HAP-1 (cell line): ENCODE results near the gene MIDN.

ENCODE experiments used
- DNase-seq, 2 experiments: peaks; one replicate each; pipeline ENCODE4 v3.0.0-alpha.2; 2016 to 2020; ENCODE audit warnings: low spot score in 2 of 2
- H3K27me3 ChIP-seq: fragments of 250-450 bp; sonication (Bioruptor Pico); 2 replicates; pipeline ENCODE4 v1.5.1; 2020; ENCODE audit warnings: low read depth, mild to moderate bottlenecking, moderate library complexity
- H3K36me3 ChIP-seq: fragments of 250-450 bp; sonication (Bioruptor Pico); replicated peaks from 2 replicates; pipeline ENCODE4 v1.5.1; 2020; ENCODE audit warnings: mild to moderate bottlenecking
- H3K4me1 ChIP-seq: fragments of 250-450 bp; sonication (Bioruptor Pico); 2 replicates; pipeline ENCODE4 v1.5.1; 2020; ENCODE audit warnings: mild to moderate bottlenecking
- H3K4me3 ChIP-seq: fragments of 250-450 bp; sonication (Bioruptor Pico); 2 replicates; pipeline ENCODE4 v1.5.1; 2020; ENCODE audit warnings: mild to moderate bottlenecking, moderate library complexity
- H3K9me3 ChIP-seq: fragments of 250-450 bp; sonication (Bioruptor Pico); 2 replicates; pipeline ENCODE4 v1.5.1; 2020; ENCODE audit warnings: mild to moderate bottlenecking, moderate library complexity
- in situ Hi-C: fragments of 300-500 bp; cut with MboI; formaldehyde crosslinking; loops from 3 replicates; pipeline ENCODE4 v1.14.3; 2020; ENCODE audit warnings: low sequenced_read_pairs, inconsistent platforms, mixed read lengths

MIDN gene

DNA sequence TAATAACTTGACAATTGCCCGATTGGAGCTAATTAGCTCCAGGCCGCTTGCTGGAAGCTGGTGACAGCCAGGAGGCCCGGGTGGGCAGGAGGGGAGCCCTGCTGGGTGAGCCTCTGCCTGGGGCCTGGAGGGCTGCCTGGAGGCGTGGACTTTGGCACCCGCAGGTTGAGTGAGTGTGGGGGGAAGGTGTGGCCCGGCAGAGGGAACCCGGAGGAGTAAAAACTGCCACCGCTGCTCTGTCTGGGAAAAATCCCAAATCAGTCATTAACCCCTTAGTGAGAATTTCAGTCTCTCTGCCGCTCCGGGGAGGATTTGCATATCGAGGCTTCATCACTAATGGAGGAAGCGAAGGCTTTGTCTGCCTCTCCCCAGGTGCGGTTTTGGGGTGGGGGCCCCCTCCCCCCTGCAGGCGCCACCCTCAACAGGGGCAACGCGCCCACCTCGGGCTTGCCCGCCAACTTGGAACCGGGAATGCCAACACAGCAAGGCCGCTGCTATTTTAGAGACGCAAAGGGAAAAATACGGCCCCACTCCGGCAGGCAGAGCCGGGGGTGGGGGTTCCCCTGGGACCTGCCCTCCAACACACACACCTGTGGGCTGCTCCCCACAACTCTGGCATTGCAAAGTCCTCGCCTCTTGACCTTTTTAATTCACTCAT is 43.5 kb downstream of the MIDN start:
- H3K9me3 ChIP-seq: no peaks in the 10 kb centered on the region
- in situ Hi-C loops: no loop called here
- H3K4me1 ChIP-seq: peaks cover 10% of the 10 kb centered on the region; the same call in 1 of the 2 replicates
- no peaks in the 10 kb centered on the region for H3K36me3 ChIP-seq
- no peaks in the 10 kb centered on the region for H3K27me3 ChIP-seq
- no peak overlapping the region for H3K4me3 ChIP-seq
- no peak for DNase-seq

DNA sequence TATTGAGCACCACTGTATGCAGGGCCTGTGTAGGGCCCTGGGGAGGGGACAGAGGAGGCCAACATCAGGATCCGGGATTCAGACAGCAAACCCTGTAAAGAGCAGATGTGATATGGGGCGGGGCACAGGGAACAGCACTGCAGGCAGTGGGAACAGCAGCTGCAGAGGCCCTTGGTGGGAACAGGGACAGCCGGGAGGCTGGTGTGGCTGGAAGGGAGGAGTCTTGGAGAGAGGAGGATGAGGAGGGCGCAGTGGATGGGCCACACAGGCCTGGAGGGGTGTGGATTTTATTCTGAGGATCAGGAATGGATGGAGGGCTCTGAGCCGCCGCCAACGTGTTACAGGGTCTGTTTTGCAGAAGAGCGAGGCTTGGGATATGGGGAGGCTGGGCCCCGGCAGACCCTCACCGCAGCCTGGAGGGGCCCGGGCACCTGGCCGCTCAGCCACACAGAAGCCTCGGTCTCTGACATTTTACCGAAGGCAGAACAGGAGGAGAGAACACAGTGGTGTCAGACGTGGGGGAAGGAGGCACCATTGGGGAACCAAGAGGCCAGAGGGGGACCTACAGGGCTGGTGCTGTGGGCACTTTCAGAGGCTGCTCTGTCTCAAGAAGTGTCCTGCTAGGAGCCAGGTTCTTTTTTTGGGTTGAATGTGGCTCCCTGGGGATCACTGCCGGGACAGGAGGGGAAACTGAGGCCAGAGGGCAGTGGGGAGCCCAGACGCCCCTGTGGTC is 44.2 kb downstream of the MIDN start:
- H3K27me3 ChIP-seq: no peaks in the 10 kb centered on the region
- no peak overlapping the region for H3K4me3 ChIP-seq
- no peak for DNase-seq
- peaks cover 4% of the 10 kb centered on the region; the same call in 1 of the 2 replicates for H3K4me1 ChIP-seq
- no peaks in the 10 kb centered on the region for H3K36me3 ChIP-seq
- in situ Hi-C loops: no loop called here
- no peaks in the 10 kb centered on the region for H3K9me3 ChIP-seq

DNA sequence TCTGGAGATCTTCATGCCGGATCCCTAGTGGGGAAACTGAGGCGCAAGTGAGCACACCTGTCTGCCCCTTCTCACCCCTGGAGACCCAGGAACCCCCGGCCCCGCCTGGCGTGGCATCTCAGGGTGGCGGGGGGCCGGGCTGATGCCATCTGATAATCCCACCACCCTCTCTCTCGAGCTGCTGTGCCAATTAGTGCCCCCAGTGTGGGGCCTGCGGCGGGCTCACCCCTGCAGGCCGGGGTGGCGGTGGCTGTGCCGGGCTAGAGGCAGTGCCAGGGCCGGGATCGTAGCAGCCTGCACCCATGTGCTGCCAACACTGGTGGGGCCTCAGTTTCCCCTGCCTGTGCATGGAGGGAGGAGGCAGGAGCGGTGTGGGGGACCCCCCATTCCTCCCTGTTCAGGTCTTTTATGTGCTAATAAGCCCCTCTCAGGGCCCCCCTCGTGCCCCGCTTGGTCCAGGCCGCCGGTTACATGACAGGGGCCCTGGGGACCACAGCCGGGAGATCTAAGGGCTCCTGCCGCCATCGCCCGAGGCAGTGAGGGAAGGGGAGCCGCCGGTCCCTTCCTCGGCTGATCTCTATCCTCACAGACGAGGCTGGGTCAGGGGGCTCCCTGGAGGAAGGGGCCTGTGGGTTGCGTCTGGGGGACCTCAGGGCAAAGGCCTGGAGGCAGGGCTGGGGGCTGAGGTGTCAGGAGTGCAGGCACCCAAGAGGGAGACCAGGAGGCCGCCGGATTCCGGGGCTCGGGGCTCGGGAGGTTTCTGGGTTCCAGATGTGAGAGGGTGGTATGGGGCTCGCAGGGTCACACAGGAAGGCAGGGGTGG is 45.6 kb downstream of the MIDN start:
- Histone ChIP-seq H3K9me3 (no peaks in the 10 kb centered on the region), H3K4me1 (peaks cover 4% of the 10 kb centered on the region; the same call in 1 of the 2 replicates), H3K4me3 (no peak overlapping the region), H3K36me3 (no peaks in the 10 kb centered on the region; the same call in 1 of the 2 replicates), H3K27me3 (no peaks in the 10 kb centered on the region)
- in situ Hi-C loops: no loop called here
- DNase-seq: no peak

DNA sequence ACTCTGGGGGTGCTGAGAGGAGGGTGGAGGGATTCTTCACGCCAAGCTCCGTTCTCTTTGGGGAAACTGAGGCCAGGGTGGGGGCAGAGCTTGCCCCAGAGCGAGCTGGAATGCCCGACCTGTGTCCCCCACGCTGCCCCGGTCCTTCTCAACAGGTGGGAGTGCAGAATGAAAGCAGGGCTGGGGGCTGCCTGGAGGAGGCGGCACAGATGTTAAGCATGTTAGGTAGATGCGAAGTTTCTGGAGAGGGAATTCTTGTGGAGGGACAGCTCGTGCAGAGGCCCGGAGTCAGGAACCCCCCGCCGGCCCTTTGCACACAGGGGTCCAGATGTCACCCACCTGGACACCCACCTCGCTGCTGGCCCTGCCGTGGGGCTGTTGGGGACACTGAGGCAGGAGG is 46.3 kb downstream of the MIDN start:
- H3K9me3 ChIP-seq: no peaks in the 10 kb centered on the region
- DNase-seq: no peak

DNA sequence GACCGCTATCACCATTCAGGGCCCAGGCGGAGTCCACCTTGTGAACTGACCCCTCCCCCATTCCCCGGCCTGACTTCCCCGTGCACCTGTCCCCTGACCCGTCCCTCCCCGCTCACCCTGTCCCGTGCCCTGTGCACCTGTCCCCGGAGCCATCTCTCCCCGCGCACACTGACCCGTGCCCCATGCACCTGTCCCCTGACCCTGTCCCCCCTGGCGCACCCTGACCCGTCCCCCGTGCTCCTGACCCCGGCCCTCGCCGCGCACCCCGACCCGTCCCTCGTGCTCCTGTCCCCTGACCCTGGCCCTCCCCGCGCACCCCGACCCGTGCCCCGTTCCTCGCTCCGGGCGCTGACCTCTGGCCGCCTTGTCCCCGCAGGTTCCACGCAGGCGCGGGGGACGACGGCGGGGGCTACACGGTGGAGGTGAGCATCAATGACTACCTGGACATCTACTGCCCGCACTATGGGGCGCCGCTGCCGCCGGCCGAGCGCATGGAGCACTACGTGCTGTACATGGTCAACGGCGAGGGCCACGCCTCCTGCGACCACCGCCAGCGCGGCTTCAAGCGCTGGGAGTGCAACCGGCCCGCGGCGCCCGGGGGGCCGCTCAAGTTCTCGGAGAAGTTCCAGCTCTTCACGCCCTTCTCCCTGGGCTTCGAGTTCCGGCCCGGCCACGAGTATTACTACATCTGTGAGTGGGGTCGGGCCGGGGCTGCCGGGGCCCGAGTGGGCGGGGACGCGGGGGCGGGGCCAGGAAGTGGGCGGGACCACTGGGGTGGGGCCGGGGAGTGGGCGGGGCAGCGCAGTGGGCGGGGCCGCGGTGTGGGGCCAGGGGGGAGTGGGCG is 47.0 kb downstream of the MIDN start:
- Histone ChIP-seq H3K27me3 (no peaks in the 10 kb centered on the region), H3K36me3 (no peaks in the 10 kb centered on the region; the same call in 1 of the 2 replicates), H3K9me3 (no peaks in the 10 kb centered on the region), H3K4me1 (peaks cover 4% of the 10 kb centered on the region; the same call in 1 of the 2 replicates), H3K4me3 (no peak overlapping the region)
- in situ Hi-C loops: no loop called here
- DNase-seq: peak in 1 of 2 experiments; percentile 72

More for the DNA sequence above, 46.3 kb downstream of the MIDN start:
- Histone ChIP-seq H3K4me3 (no peak overlapping the region), H3K36me3 (no peaks in the 10 kb centered on the region; the same call in 1 of the 2 replicates), H3K27me3 (no peaks in the 10 kb centered on the region), H3K4me1 (peaks cover 4% of the 10 kb centered on the region; the same call in 1 of the 2 replicates)
- in situ Hi-C loops: no loop called here

DNA sequence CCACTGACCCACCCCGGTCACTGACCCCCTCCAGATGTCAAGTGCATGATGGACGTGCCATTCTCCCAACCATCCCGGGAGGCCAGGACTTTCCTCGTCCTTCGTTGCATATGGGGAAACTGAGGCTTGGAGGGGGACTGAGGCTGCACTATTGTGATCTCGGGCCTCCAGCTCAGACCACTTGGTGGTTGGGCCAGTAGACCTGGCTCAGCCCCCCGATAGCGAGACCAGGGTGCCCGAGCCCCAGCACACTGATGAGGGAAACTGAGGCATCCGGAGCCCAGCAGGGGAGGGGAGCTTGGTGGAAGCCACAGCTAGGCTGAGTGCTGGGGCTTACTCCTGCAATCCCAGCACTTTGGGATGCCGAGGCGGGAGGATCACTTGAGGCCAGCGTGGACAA is 47.7 kb downstream of the MIDN start:
- Histone ChIP-seq H3K4me3 (no peak overlapping the region), H3K4me1 (peaks cover 4% of the 10 kb centered on the region; the same call in 1 of the 2 replicates), H3K27me3 (no peaks in the 10 kb centered on the region), H3K36me3 (no peaks in the 10 kb centered on the region; the same call in 1 of the 2 replicates), H3K9me3 (no peaks in the 10 kb centered on the region)
- in situ Hi-C loops: no loop called here
- no peak for DNase-seq

DNA sequence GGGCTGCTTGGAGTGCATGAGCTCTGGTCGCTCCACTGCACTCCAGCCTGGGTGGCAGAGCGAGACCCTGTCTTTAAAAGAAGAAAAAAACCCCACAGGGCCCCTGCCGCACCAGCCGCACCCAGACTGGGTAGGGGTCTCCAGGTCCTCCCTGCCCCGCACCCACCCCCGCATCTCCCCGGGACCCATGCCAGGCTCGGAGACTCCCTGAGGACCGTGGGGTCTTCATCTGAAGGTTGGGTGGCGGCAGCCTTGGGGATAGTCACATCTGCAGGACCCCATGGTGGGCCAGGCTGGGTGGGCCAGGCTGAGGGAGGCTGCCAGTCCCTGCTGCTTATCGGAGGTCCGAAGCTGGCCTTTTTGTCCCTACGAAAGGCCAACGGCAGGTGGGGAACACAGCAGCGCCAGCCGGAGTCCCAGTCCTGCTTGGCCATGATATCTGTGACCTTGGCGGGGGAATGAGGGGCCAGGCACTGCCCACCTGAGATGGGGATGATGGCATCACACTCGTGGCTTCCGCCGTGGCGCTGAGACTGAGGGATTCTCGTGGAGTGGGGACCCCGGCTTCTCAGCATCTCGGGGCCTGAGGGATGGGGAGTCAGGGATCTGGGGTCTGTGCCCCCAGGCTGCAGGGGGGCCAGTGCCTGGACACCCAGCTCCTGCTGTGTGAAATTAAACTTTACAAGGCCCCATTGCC is 48.3 kb downstream of the MIDN start:
- no peaks in the 10 kb centered on the region for H3K27me3 ChIP-seq
- peaks cover 4% of the 10 kb centered on the region; the same call in 1 of the 2 replicates for H3K4me1 ChIP-seq
- DNase-seq: no peak
- in situ Hi-C loops: no loop called here
- H3K4me3 ChIP-seq: no peak overlapping the region
- no peaks in the 10 kb centered on the region for H3K9me3 ChIP-seq
- no peaks in the 10 kb centered on the region; the same call in 1 of the 2 replicates for H3K36me3 ChIP-seq

DNA sequence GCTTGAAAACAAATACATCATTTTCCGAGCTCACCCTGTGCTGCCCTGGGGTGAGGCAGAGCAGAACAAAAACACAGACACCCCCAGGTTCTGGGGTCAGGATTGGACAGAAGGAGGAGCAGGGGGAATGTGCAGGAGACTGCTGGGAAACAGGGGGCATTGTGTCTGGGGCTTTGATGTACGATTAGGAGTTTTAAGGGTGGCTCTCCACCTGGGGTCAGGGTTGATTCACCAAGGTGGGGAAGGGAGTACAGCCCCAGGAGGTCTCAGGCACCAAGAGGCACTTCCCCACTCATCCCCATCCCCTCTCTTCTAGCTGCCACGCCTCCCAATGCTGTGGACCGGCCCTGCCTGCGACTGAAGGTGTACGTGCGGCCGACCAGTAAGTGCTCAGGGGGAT is 49.9 kb downstream of the MIDN start:
- no peak overlapping the region for H3K4me3 ChIP-seq
- no peak for DNase-seq
- no peaks in the 10 kb centered on the region; the same call in 1 of the 2 replicates for H3K36me3 ChIP-seq
- in situ Hi-C loops: no loop called here
- H3K27me3 ChIP-seq: no peaks in the 10 kb centered on the region
- H3K4me1 ChIP-seq: peaks cover 4% of the 10 kb centered on the region; the same call in 1 of the 2 replicates
- no peaks in the 10 kb centered on the region for H3K9me3 ChIP-seq

DNA sequence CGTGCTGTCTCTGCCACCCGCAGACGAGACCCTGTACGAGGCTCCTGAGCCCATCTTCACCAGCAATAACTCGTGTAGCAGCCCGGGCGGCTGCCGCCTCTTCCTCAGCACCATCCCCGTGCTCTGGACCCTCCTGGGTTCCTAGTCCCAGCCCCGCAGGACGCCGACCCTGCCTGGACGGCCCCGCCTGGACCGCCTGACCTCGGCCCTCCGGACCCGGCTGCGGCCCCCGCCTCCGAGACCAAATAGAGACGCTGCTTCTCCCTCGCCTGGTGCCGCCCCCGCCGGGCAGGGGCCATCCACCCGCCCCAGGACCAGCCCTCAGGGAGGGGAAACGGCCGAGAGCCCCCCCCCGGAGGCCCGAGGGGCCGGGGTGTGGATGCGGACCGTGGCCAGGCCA is 51.4 kb downstream of the MIDN start:
- H3K4me1 ChIP-seq: peaks cover 4% of the 10 kb centered on the region; the same call in 1 of the 2 replicates
- H3K4me3 ChIP-seq: no peak overlapping the region
- in situ Hi-C loops: no loop called here
- no peaks in the 10 kb centered on the region for H3K27me3 ChIP-seq
- no peak for DNase-seq
- no peaks in the 10 kb centered on the region for H3K9me3 ChIP-seq
- H3K36me3 ChIP-seq: no peaks in the 10 kb centered on the region; the same call in 1 of the 2 replicates

DNA sequence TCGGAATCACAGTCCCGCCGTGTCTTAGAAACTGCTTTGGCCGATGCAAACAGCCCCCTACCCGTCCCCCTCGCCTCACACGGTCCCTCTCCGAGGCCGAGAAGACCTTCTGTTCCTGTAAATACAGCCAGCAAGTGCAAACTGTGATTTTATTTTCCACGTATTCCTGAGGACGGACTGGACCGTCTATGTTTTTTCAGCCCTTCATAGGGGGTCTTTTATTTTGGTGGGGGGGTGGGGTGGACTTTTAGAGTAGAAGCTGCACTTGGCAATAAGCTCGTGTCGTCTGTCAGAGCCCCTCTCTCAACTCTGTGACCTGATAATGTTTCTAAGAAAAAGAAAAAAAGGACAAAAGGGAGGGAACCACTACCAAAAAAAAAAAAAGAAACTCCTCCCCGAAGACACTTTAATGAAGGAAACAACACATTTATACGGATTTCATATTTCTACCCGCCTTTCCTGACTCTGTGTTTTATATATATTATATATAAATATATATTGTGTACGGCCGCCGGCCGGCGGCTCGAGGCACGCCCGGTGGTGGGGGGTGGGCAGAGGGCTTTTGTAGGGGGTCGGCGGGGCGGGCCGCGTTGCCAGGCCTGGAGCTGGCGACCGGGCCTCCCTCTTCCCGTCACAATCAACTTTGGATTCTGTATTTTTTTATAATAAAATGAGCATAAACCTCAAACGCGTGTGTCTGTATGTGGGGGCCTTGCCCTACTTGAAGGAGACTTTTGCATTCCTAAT is 52.5 kb downstream of the MIDN start:
- Histone ChIP-seq H3K4me3 (no peak overlapping the region), H3K9me3 (no peaks in the 10 kb centered on the region), H3K4me1 (no peaks in the 10 kb centered on the region; the same call in 1 of the 2 replicates), H3K27me3 (no peaks in the 10 kb centered on the region), H3K36me3 (no peaks in the 10 kb centered on the region; the same call in 1 of the 2 replicates)
- no peak for DNase-seq
- in situ Hi-C loops: no loop called here

DNA sequence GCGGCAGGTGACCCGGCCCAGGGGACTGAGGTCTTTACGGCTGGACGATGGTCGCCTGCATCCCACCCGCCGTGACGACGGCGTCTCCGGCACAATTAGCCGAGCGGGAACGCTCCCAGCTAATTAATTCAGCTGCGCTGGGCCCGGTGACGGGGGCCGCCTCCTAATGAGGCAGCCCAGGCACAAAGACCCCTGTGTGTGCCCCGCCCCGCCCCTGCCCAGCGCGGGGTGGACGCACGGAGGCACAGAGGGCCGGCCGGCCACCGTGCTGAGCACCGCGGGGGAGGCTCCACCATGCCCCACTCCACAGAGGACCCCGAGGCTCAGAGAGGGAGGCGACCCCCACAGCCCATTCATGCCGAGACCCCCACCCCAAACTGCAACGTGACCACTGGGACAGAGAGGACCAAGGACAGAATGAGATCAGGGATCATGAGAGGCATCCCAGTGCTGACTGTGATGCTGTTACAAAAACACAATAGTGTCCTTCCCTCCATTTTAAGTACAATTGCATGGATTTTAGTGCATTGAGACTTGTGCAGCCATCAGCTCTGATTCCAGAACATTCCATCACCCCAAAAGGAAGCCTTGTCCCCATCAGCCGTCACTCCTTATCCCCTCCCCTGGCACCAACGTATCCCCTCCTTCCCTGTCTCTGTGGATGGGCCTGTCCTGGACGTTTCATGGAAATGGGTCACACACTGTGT is 54.3 kb downstream of the MIDN start:
- H3K36me3 ChIP-seq: no peaks in the 10 kb centered on the region; the same call in 1 of the 2 replicates
- H3K4me1 ChIP-seq: no peaks in the 10 kb centered on the region; the same call in 1 of the 2 replicates
- no peaks in the 10 kb centered on the region for H3K9me3 ChIP-seq
- in situ Hi-C loops: no loop called here
- DNase-seq: no peak
- H3K4me3 ChIP-seq: no peak overlapping the region
- no peaks in the 10 kb centered on the region for H3K27me3 ChIP-seq
